H1 (cell line): ENCODE measurements around the gene CILP. TPM values are rescaled to one million over a fixed set of nuclear protein-coding genes. Genes with fewer than 3 reads are reported as not detected.

Experiments used
- CTCF ChIA-PET: fragments of 300-600 bp; sonication (Branson Sonifier 250); formaldehyde crosslinking; loops from one replicate; lab custom pipeline; 2021; ENCODE audit not compliant: partially characterized antibody; lab: Charles Lee
- POLR2A ChIA-PET: fragments of 300-600 bp; sonication (Branson Sonifier 250); formaldehyde crosslinking; loops from one replicate; lab custom pipeline; 2021; ENCODE audit warnings: inconsistent platforms; ENCODE audit not compliant: partially characterized antibody; lab: Charles Lee
- DNase-seq, 2 experiments: peaks; one replicate each; pipeline versions ENCODE4 v3.0.0 to v3.0.0-alpha.2; 2010 to 2022; ENCODE audit warnings: low spot score in 2 of 2, low read depth in 1 of 2, mixed read lengths in 1 of 2
- FAIRE-seq: peaks from 2 replicates; lab custom pipeline; 2011; peaks lifted over from hg19 to GRCh38; lab: Jason Lieb, UNC
- H2AFZ ChIP-seq: 2 replicates; pipeline ENCODE4 v1.8.1; 2012; ENCODE audit warnings: low read length, inconsistent platforms
- H2AK5ac ChIP-seq: 2 replicates; pipeline ENCODE4 v1.6.1; 2013; ENCODE audit warnings: low read depth, low read length
- H2BK120ac ChIP-seq: replicated peaks from 2 replicates; pipeline ENCODE3; 2013; ENCODE audit warnings: low read depth, low read length, inconsistent platforms
- H2BK12ac ChIP-seq: 2 replicates; pipeline ENCODE4 v1.6.1; 2013; ENCODE audit warnings: low read depth, low read length
- H2BK15ac ChIP-seq: 2 replicates; pipeline ENCODE4 v1.6.1; 2013; ENCODE audit warnings: low read length
- H2BK20ac ChIP-seq: 2 replicates; pipeline ENCODE4 v1.6.1; 2013; ENCODE audit warnings: low read length
- H2BK5ac ChIP-seq: 2 replicates; pipeline ENCODE4 v1.6.1; 2013; ENCODE audit warnings: low read depth, low read length
- H3K14ac ChIP-seq: 2 replicates; pipeline ENCODE4 v1.6.1; 2013; ENCODE audit warnings: inconsistent platforms; ENCODE audit not compliant: insufficient read length
- H3K18ac ChIP-seq: 2 replicates; pipeline ENCODE4 v1.6.1; 2013; ENCODE audit warnings: low read length; ENCODE audit errors: extremely low read depth
- H3K23ac ChIP-seq: 2 replicates; pipeline ENCODE4 v1.6.1; 2013; ENCODE audit warnings: inconsistent platforms; ENCODE audit not compliant: insufficient read length
- H3K23me2 ChIP-seq: 2 replicates; pipeline ENCODE4 v1.6.1; 2013; ENCODE audit warnings: low read depth, low read length
- H3K27ac ChIP-seq: 2 replicates; pipeline ENCODE4 v1.6.1; 2011; ENCODE audit warnings: low read depth, low read length, inconsistent platforms
- H3K27me3 ChIP-seq, 4 experiments: replicated peaks in 1 of 4; 1 replicate in 1 of 4; 2 replicates in 3 of 4; pipeline versions ENCODE4 v1.6.1 to v1.8.1; 2011 to 2013; ENCODE audit warnings: low read length in 3 of 4, mild to moderate bottlenecking in 3 of 4, inconsistent platforms in 2 of 4, mixed read lengths in 2 of 4, moderate library complexity in 1 of 4; ENCODE audit not compliant: control insufficient read depth in 3 of 4, insufficient read depth in 3 of 4; ENCODE audit errors: extremely low read depth in 1 of 4
- H3K36me3 ChIP-seq, 4 experiments: 2 replicates each; pipeline versions ENCODE4 v1.6.1 to v1.8.1; 2011 to 2013; ENCODE audit warnings: mild to moderate bottlenecking in 4 of 4, low read length in 3 of 4, moderate library complexity in 2 of 4, control low read depth in 1 of 4, inconsistent platforms in 1 of 4; ENCODE audit not compliant: insufficient read depth in 4 of 4, control insufficient read depth in 2 of 4
- H3K4ac ChIP-seq: replicated peaks from 2 replicates; pipeline ENCODE3; 2013; ENCODE audit warnings: low read length, low read depth, mixed read lengths, inconsistent platforms; ENCODE audit not compliant: insufficient read length
- H3K4me1 ChIP-seq, 4 experiments: replicated peaks in 1 of 4; 1 replicate in 1 of 4; 2 replicates in 3 of 4; pipeline versions ENCODE4 v1.6.1 to v1.8.1; 2011 to 2013; ENCODE audit warnings: low read length in 3 of 4, inconsistent platforms in 2 of 4, mixed read lengths in 1 of 4; ENCODE audit not compliant: insufficient read depth in 4 of 4, control insufficient read depth in 3 of 4
- H3K4me2 ChIP-seq, 2 experiments: 2 replicates each; pipeline versions ENCODE4 v1.6.1 to v1.8.1; 2011 to 2013; ENCODE audit warnings: low read depth in 2 of 2, low read length in 2 of 2, control low read depth in 1 of 2, inconsistent platforms in 1 of 2, mild to moderate bottlenecking in 1 of 2; ENCODE audit not compliant: insufficient read depth in 1 of 2
- H3K4me3 ChIP-seq, 4 experiments: fragments of 200-600, 300-600 bp in 1 of 4; sonication (generic), shearing (Covaris generic), sonication (Bioruptor Twin) in 1 of 4; 2 replicates each; pipeline versions ENCODE4 v1.5.1 to v1.8.1; 2011 to 2016; ENCODE audit warnings: low read length in 4 of 4, low read depth in 3 of 4, control low read depth in 2 of 4, inconsistent platforms in 2 of 4, mild to moderate bottlenecking in 2 of 4, mixed read lengths in 1 of 4, moderate library complexity in 1 of 4; ENCODE audit not compliant: insufficient read depth in 2 of 4; ENCODE audit errors: extremely low read depth in 1 of 4
- H3K56ac ChIP-seq: replicated peaks from 2 replicates; pipeline ENCODE3; 2013; ENCODE audit warnings: low read depth, mild to moderate bottlenecking, mixed read lengths, low read length, inconsistent platforms; ENCODE audit not compliant: insufficient read length
- H3K79me1 ChIP-seq: 2 replicates; pipeline ENCODE4 v1.6.1; 2013; ENCODE audit warnings: low read depth, low read length, control low read depth
- H3K79me2 ChIP-seq, 2 experiments: 2 replicates each; pipeline versions ENCODE4 v1.6.1 to v1.8.1; 2012 to 2013; ENCODE audit warnings: low read length in 2 of 2, mild to moderate bottlenecking in 2 of 2, inconsistent platforms in 1 of 2; ENCODE audit not compliant: insufficient read depth in 2 of 2, control insufficient read depth in 1 of 2
- H3K9ac ChIP-seq, 4 experiments: replicated peaks in 1 of 4; 1 replicate in 1 of 4; 2 replicates in 3 of 4; pipeline versions ENCODE4 v1.6.1 to v1.8.1; 2011 to 2013; ENCODE audit warnings: low read depth in 3 of 4, low read length in 3 of 4, control low read depth in 2 of 4, mild to moderate bottlenecking in 2 of 4, moderate library complexity in 2 of 4, inconsistent platforms in 1 of 4; ENCODE audit errors: extremely low read depth in 1 of 4
- H3K9me3 ChIP-seq, 2 experiments: 2 replicates each; pipeline versions ENCODE4 v1.6.1 to v1.8.1; 2012 to 2013; ENCODE audit warnings: mild to moderate bottlenecking in 2 of 2, moderate library complexity in 2 of 2, control low read depth in 1 of 2, inconsistent platforms in 1 of 2, low read depth in 1 of 2, low read length in 1 of 2, mixed read lengths in 1 of 2; ENCODE audit not compliant: insufficient read depth in 2 of 2
- H4K20me1 ChIP-seq, 2 experiments: replicated peaks in 1 of 2; 2 replicates each; pipeline versions ENCODE3 to v1.8.1; 2011 to 2013; ENCODE audit warnings: inconsistent platforms in 2 of 2, low read length in 2 of 2, mild to moderate bottlenecking in 1 of 2; ENCODE audit not compliant: insufficient read depth in 2 of 2, control insufficient read depth in 1 of 2
- H4K5ac ChIP-seq: 2 replicates; pipeline ENCODE4 v1.6.1; 2013; ENCODE audit warnings: low read length, low read depth, mixed read lengths, inconsistent platforms; ENCODE audit not compliant: insufficient read length
- H4K8ac ChIP-seq: 2 replicates; pipeline ENCODE4 v1.8.0; 2013; ENCODE audit warnings: mild to moderate bottlenecking, moderate library complexity, low read length, inconsistent platforms; ENCODE audit not compliant: insufficient read depth; ENCODE audit errors: extremely low read depth
- H4K91ac ChIP-seq: replicated peaks from 2 replicates; pipeline ENCODE3; 2013; ENCODE audit warnings: low read length, mixed read lengths, inconsistent platforms; ENCODE audit not compliant: insufficient read length
- ATF2 ChIP-seq: IDR thresholded peaks from 2 replicates; pipeline ENCODE4 v1.6.1; 2012; ENCODE audit warnings: low read length, inconsistent platforms
- BACH1 ChIP-seq: IDR thresholded peaks from 2 replicates; pipeline ENCODE4 v1.6.1; 2012; ENCODE audit warnings: low read length, improper control_type of control experiment
- CBX5 ChIP-seq: fragments of 300-800, 300-1000 bp; sonication (generic); IDR thresholded peaks from 2 replicates; pipeline ENCODE4 v1.7.1; 2016; ENCODE audit warnings: antibody characterized with exemption, low read length, low read depth
- CREB1 ChIP-seq: IDR thresholded peaks from 2 replicates; pipeline ENCODE4 v1.6.1; 2012; ENCODE audit warnings: inconsistent platforms
- EGR1 ChIP-seq: IDR thresholded peaks from 2 replicates; pipeline ENCODE4 v1.6.1; 2011; ENCODE audit warnings: low read depth, low read length, borderline replicate concordance
- EP300 ChIP-seq, 2 experiments: IDR thresholded peaks; 1 replicate in 1 of 2; 2 replicates in 1 of 2; pipeline ENCODE4 v1.6.1; 2011 to 2012; ENCODE audit warnings: low read depth in 2 of 2, low read length in 2 of 2, mild to moderate bottlenecking in 2 of 2, borderline replicate concordance in 1 of 2, inconsistent platforms in 1 of 2, moderate library complexity in 1 of 2
- KDM1A ChIP-seq: fragments of 200-600, 300-600 bp; sonication (generic); IDR thresholded peaks from 2 replicates; pipeline ENCODE4 v1.7.1; 2016; ENCODE audit warnings: mild to moderate bottlenecking, low read length, borderline replicate concordance
- MAFK ChIP-seq: IDR thresholded peaks from 2 replicates; pipeline ENCODE4 v1.6.1; 2012; ENCODE audit warnings: low read depth, mild to moderate bottlenecking, improper control_type of control experiment, low read length
- PHF8 ChIP-seq: fragments of 200-600 bp; sonication (generic); conservative IDR thresholded peaks from 2 replicates; pipeline ENCODE4 v1.7.1; 2012; ENCODE audit warnings: low read depth, mild to moderate bottlenecking, inconsistent platforms, low read length, moderate library complexity
- RNF2 ChIP-seq: fragments of 200-900, 300-1000 bp; sonication (generic); IDR thresholded peaks from 2 replicates; pipeline ENCODE4 v1.7.1; 2016; ENCODE audit warnings: borderline replicate concordance, low read depth, mild to moderate bottlenecking, antibody characterized with exemption, low read length; ENCODE audit not compliant: poor library complexity, severe bottlenecking; ENCODE audit errors: missing control alignments
- SP1 ChIP-seq: IDR thresholded peaks from 2 replicates; pipeline ENCODE4 v1.6.1; 2011; ENCODE audit warnings: low read depth, low read length
- SP2 ChIP-seq: IDR thresholded peaks from 2 replicates; pipeline ENCODE4 v1.6.1; 2012; ENCODE audit warnings: mild to moderate bottlenecking, low read length, inconsistent platforms
- SUZ12 ChIP-seq: fragments of 200-600 bp; sonication (generic); IDR thresholded peaks from 2 replicates; pipeline ENCODE4 v1.6.1; 2012; ENCODE audit warnings: mild to moderate bottlenecking, inconsistent platforms, low read length, moderate library complexity, mixed read lengths
- WGBS, 2 experiments: shearing (Covaris generic) in 1 of 2; methylation state at CpG; one replicate each; pipeline versions ENCODE4 v1.1.6 to v1.1.7; 2013 to 2015; ENCODE audit warnings: low lambda C conversion rate in 2 of 2, mixed read lengths in 2 of 2, inconsistent platforms in 1 of 2, low coverage in 1 of 2, missing lambda C conversion rate in 1 of 2; ENCODE audit not compliant: insufficient replicate concordance in 2 of 2, insufficient coverage in 1 of 2, insufficient read length in 1 of 2; ENCODE audit errors: extremely low coverage in 1 of 2, missing lambda C conversion rate in 1 of 2; 5-methylcytosine and 5-hydroxymethylcytosine counted together
- polyA plus RNA-seq, 7 experiments: library from polyadenylated mRNA; depleted of rRNA in 3 of 7; stranded (reverse) in 5 of 7; unstranded in 2 of 7; fragments of >200 nt in 5 of 7; fragments of 200-250 nt in 2 of 7; gene quantifications; 1 replicate in 5 of 7; 2 replicates in 1 of 7; 4 replicates in 1 of 7; pipeline versions ENCODE4 v1.2.1 to v1.2.3, GENCODE V29; 2011 to 2013; ENCODE audit warnings: missing spikeins in 2 of 7, mixed read lengths in 2 of 7
- total RNA-seq: library from RNA; stranded (reverse); fragmentation: NEBNext Ultra II Directional; extraction: Animal tissue kit (Norgen Biotek cat#: 25700); gene quantifications from 2 replicates; pipeline ENCODE4 v1.2.1, GENCODE V29; 2021

CILP gene
- total and polyA plus RNA-seq, 2 of the 8 experiments (the other 6 are each of a cell fraction or from before 2014, with no cell fraction given), result 0.02 TPM; not detected in 1

- Histone ChIP-seq H2BK120ac (no peak overlapping the region), H4K5ac (no peak overlapping the region), H3K4me3 (no peak overlapping the region), H3K23me2 (no peaks in the 10 kb centered on the region), H2AK5ac (no peak overlapping the region), H3K9me3 (no peaks in the 10 kb centered on the region), H3K27me3 (no peaks in the 10 kb centered on the region), H3K4me1 (peaks cover 0 to 4% (median 2%) of the 10 kb centered on the region in 4 experiments; a peak in 4 of 7 replicates), H3K18ac (no peak overlapping the region), H3K9ac (no peak overlapping the region), H3K56ac (no peak overlapping the region), H3K4ac (no peak overlapping the region), H2BK15ac (no peak overlapping the region), H2AFZ (no peak overlapping the region), H3K79me2 (no peaks in the 10 kb centered on the region), H2BK5ac (no peak overlapping the region), H2BK12ac (no peak overlapping the region), H2BK20ac (no peak overlapping the region), H4K20me1 (no peaks in the 10 kb centered on the region), H3K23ac (no peak overlapping the region), H3K79me1 (no peaks in the 10 kb centered on the region), H3K27ac (no peak overlapping the region), H4K91ac (no peak overlapping the region), H3K4me2 (no peak overlapping the region), H3K36me3 (no peaks in the 10 kb centered on the region), H4K8ac (no peak overlapping the region), H3K14ac (no peak overlapping the region)
- ChIA-PET POLR2A (no interaction called here), CTCF (interaction anchor here (1.1 to 5.6 kb wide), 4 partner anchors 10 to 76 kb away, joined by 3 to 43 read pairs (median 5); partner anchors contain the start of gene CILP)
- WGBS, 2 experiments, result 96% methylated on average over 2 of the region's 2 CpGs; no CpG with 5 or more reads in 1 of the 2 experiments
- DNase-seq (no peak), FAIRE-seq (no peak)
- TF ChIP-seq SP2, result no peak
- TF ChIP-seq PHF8, result no peak
- no peak for TF ChIP-seq CREB1
- TF ChIP-seq CBX5, result no peak
- TF ChIP-seq MAFK, result no peak
- TF ChIP-seq SP1, result no peak
- TF ChIP-seq KDM1A, result no peak
- no peak for TF ChIP-seq SUZ12
- no peak for TF ChIP-seq EGR1
- TF ChIP-seq BACH1, result no peak
- TF ChIP-seq EP300 (IDR thresholded peaks at IDR 0.05; ENCODE audit: borderline replicate concordance in 1 of 2, low read depth in 2 of 2, low read length in 2 of 2), result no peak
- TF ChIP-seq RNF2, result no peak
- no peak for TF ChIP-seq ATF2
Measured at GRCh38 chr15:65221697-65222096, 10.4 kb upstream of the CILP start.
